GM12891 (cell line): Measurements from ENCODE around the gene WDR1.

Experiments used
- PAX5 ChIP-seq: IDR thresholded peaks from 2 replicates; pipeline ENCODE4 v1.6.1; 2011; ENCODE audit warnings: low read length, moderate library complexity, mild to moderate bottlenecking; ENCODE audit not compliant: insufficient read depth, severe bottlenecking
- POLR2A ChIP-seq: IDR thresholded peaks from 2 replicates; pipeline ENCODE4 v1.6.1; 2011; ENCODE audit warnings: low read depth, low read length, control low read depth
- POLR2AphosphoS5 ChIP-seq: IDR thresholded peaks from 2 replicates; pipeline ENCODE4 v1.6.1; 2011; ENCODE audit warnings: low read depth, low read length, control low read depth
- POU2F2 ChIP-seq: IDR thresholded peaks from 2 replicates; pipeline ENCODE4 v1.6.1; 2011; ENCODE audit warnings: low read depth, mild to moderate bottlenecking, control low read depth, low read length, moderate library complexity
- SPI1 ChIP-seq: IDR thresholded peaks from 2 replicates; pipeline ENCODE4 v1.6.1; 2011; ENCODE audit warnings: low read depth, low read length, control low read depth
- TAF1 ChIP-seq: IDR thresholded peaks from 2 replicates; pipeline ENCODE4 v1.6.1; 2011; ENCODE audit warnings: low read depth, low read length, control low read depth

DNA sequence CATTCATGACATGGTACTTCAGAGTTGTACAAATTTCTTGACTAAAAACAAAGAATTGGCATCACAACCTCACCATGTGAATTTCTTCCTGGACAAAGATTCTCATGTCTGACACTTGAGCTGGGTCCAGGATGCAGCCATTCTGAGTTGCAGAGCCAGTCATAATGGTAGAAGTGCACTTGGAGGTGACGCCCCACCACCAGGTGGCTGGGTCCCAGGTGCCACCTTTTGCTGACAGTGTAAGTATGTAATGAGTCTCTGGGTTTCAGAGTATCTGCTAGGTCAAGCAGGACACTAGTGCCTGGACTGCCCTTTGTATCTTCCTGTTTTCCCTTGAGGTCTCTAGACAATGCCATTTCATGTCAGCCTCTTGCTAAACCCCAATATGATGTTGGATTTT is 36.6 kb upstream of the WDR1 start:
- TF ChIP-seq POLR2AphosphoS5 (no peak), POLR2A (no peak), TAF1 (no peak), PAX5 (no peak), POU2F2 (no peak), SPI1 (no peak)
